HepG2 (cell line): ENCODE measurements around the gene TMCO6. TPM values are rescaled to one million over a fixed set of nuclear protein-coding genes. Genes with fewer than 3 reads are reported as not detected.

Experiments
- CC2D1A ChIP-seq: sonication (generic); formaldehyde crosslinking; IDR thresholded peaks from 2 replicates; pipeline ENCODE4 v1.8.1; 2023; ENCODE audit warnings: mild to moderate bottlenecking, missing genetic modification reagents
- ELF3 ChIP-seq: IDR thresholded peaks from 2 replicates; pipeline ENCODE4 v1.6.1; 2016; ENCODE audit warnings: missing genetic modification reagents, missing compliant biosample characterization
- KDM1A ChIP-seq: IDR thresholded peaks from 2 replicates; pipeline ENCODE4 v1.6.1; 2016; ENCODE audit warnings: missing compliant biosample characterization
- PHF8 ChIP-seq: sonication (generic); formaldehyde crosslinking; IDR thresholded peaks from 2 replicates; pipeline ENCODE4 v1.5.0; 2020; ENCODE audit warnings: missing genetic modification reagents
- RFX3 ChIP-seq: IDR thresholded peaks from 2 replicates; pipeline ENCODE4 v1.6.1; 2016; ENCODE audit warnings: missing biosample characterization, missing genetic modification reagents
- ZBTB7A ChIP-seq: sonication (generic); formaldehyde crosslinking; IDR thresholded peaks from 2 replicates; pipeline ENCODE4 v1.8.0; 2022; ENCODE audit warnings: mild to moderate bottlenecking, missing genetic modification reagents
- ZMYM4 ChIP-seq: sonication (generic); formaldehyde crosslinking; IDR thresholded peaks from 2 replicates; pipeline ENCODE4 v1.8.1; 2023; ENCODE audit warnings: mild to moderate bottlenecking, missing genetic modification reagents
- ZNF350 ChIP-seq: sonication (generic); formaldehyde crosslinking; IDR thresholded peaks from 2 replicates; pipeline ENCODE4 v1.4.0; 2020; ENCODE audit warnings: mild to moderate bottlenecking, low read depth, missing genetic modification reagents, borderline replicate concordance
- ZNF598 ChIP-seq: sonication (generic); formaldehyde crosslinking; IDR thresholded peaks from 2 replicates; pipeline ENCODE4 v1.5.1; 2020; ENCODE audit warnings: mild to moderate bottlenecking, missing genetic modification reagents, borderline replicate concordance
- ZNF616 ChIP-seq: sonication (generic); formaldehyde crosslinking; IDR thresholded peaks from 2 replicates; pipeline ENCODE4 v1.5.0; 2020; ENCODE audit warnings: low read depth, mild to moderate bottlenecking, missing genetic modification reagents
- polyA plus RNA-seq, 8 experiments: library from polyadenylated mRNA; depleted of rRNA in 3 of 8; stranded (reverse) in 7 of 8; unstranded in 1 of 8; fragments of >200 nt; fragmentation: Illumina TruSeq in 4 of 8; extraction: Trizol in 4 of 8; gene quantifications; 2 replicates each; pipeline versions ENCODE4 v1.2.1 to v1.2.3, GENCODE V29; 2011 to 2016; ENCODE audit warnings: low read depth in 4 of 8, missing spikeins in 1 of 8, mixed read lengths in 1 of 8; ENCODE audit not compliant: insufficient read depth in 1 of 8
- total RNA-seq, 5 experiments: library from RNA; depleted of rRNA; stranded (reverse); fragments of >200 nt; fragmentation: Illumina TruSeq; extraction: Trizol; gene quantifications; 2 replicates each; pipeline ENCODE4 v1.2.3, GENCODE V29; 2016; ENCODE audit warnings: low read depth in 1 of 5
- TF ChIP-seq, protein P1 (sequence below), 2 experiments: sonication (generic) in 1 of 2; formaldehyde crosslinking in 1 of 2; IDR thresholded peaks; 2 replicates each; pipeline versions ENCODE4 v1.4.0 to v1.6.1; 2016 to 2020; ENCODE audit warnings: borderline replicate concordance in 1 of 2, low read depth in 1 of 2, mild to moderate bottlenecking in 1 of 2, missing genetic modification reagents in 1 of 2
- TF ChIP-seq, protein P2 (sequence below): sonication (generic); formaldehyde crosslinking; IDR thresholded peaks from 2 replicates; pipeline ENCODE4 v1.4.0; 2020; ENCODE audit warnings: missing genetic modification reagents, borderline replicate concordance
- TF ChIP-seq, protein P3 (sequence below): sonication (generic); formaldehyde crosslinking; conservative IDR thresholded peaks from 2 replicates; pipeline ENCODE4 v1.4.0; 2020; ENCODE audit warnings: missing genetic modification reagents
- TF ChIP-seq, protein P4 (sequence below): sonication (generic); formaldehyde crosslinking; IDR thresholded peaks from 2 replicates; pipeline ENCODE4 v1.9.0; 2022; ENCODE audit warnings: low read depth, missing genetic modification reagents
- TF ChIP-seq, protein P5 (sequence below): sonication (generic); formaldehyde crosslinking; IDR thresholded peaks from 2 replicates; pipeline ENCODE4 v1.4.0; 2020; ENCODE audit warnings: low read depth, mild to moderate bottlenecking, missing genetic modification reagents

TMCO6 gene
- total and polyA plus RNA-seq, 2 of the 13 experiments (the other 11 are each of a cell fraction or from before 2014, with no cell fraction given): 16.6 to 28.2 TPM

DNA sequence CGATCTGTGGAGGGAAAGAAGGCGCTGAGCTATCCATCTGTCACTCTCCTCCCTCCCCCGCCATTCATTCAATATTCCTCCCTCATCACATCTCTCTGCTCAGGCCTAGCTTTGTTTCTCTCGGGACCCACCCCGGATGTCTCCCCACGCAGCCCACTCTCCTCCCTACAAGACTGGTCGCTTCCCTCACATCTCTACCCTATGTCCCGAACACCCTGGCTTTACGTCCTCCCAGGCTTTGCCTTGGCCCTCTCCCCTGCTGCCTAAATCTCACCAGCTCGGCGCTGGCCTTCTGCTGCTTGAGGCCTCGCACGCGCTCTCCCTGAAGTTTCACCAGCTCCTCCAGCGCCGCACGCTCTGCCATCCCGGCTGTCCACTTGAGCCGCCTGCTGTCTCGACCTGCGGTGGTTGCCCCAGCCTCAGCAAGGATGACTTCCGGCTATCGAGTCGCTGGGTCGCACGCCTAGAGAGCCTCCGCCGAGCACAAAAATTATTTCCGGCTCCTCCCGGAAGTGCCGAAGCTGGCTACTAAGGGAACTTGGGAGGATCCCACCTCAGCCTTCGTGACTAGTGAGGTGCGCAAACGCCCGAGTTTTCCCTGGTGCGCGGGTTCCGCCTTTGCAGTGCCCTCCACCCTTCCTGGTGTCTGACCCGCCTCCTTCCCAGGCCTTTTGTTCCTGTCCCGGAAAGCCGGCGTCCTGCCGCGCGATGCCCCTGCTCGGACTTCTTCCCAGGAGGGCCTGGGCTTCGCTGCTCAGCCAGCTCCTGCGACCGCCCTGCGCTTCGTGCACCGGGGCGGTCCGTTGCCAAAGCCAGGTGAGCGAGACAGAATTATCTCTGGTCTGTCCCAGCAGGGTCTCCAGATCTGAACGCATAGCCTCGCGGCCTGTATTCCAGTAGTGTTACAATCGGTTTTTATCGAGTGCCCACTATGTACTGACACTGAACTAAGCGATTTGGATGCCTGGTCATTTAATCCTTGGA lies 52.0 kb downstream of the TMCO6 start, which contains the start of the genes HARS1 and HARS2 (continued):
- TF ChIP-seq, protein P1, sequence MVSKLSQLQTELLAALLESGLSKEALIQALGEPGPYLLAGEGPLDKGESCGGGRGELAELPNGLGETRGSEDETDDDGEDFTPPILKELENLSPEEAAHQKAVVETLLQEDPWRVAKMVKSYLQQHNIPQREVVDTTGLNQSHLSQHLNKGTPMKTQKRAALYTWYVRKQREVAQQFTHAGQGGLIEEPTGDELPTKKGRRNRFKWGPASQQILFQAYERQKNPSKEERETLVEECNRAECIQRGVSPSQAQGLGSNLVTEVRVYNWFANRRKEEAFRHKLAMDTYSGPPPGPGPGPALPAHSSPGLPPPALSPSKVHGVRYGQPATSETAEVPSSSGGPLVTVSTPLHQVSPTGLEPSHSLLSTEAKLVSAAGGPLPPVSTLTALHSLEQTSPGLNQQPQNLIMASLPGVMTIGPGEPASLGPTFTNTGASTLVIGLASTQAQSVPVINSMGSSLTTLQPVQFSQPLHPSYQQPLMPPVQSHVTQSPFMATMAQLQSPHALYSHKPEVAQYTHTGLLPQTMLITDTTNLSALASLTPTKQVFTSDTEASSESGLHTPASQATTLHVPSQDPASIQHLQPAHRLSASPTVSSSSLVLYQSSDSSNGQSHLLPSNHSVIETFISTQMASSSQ (IDR thresholded peaks at IDR 0.05; ENCODE audit: low read depth): no peak
- TF ChIP-seq, protein P1 (CRISPR knock-in tag; IDR thresholded peaks at IDR 0.05; ENCODE audit: borderline replicate concordance): no peak; the same call in 1 of the 2 replicates
- TF ChIP-seq ELF3 (CRISPR knock-in tag): peak; percentile 96
- TF ChIP-seq, protein P2, sequence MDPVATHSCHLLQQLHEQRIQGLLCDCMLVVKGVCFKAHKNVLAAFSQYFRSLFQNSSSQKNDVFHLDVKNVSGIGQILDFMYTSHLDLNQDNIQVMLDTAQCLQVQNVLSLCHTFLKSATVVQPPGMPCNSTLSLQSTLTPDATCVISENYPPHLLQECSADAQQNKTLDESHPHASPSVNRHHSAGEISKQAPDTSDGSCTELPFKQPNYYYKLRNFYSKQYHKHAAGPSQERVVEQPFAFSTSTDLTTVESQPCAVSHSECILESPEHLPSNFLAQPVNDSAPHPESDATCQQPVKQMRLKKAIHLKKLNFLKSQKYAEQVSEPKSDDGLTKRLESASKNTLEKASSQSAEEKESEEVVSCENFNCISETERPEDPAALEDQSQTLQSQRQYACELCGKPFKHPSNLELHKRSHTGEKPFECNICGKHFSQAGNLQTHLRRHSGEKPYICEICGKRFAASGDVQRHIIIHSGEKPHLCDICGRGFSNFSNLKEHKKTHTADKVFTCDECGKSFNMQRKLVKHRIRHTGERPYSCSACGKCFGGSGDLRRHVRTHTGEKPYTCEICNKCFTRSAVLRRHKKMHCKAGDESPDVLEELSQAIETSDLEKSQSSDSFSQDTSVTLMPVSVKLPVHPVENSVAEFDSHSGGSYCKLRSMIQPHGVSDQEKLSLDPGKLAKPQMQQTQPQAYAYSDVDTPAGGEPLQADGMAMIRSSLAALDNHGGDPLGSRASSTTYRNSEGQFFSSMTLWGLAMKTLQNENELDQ (CRISPR knock-in tag): no peak
- TF ChIP-seq, protein P3, sequence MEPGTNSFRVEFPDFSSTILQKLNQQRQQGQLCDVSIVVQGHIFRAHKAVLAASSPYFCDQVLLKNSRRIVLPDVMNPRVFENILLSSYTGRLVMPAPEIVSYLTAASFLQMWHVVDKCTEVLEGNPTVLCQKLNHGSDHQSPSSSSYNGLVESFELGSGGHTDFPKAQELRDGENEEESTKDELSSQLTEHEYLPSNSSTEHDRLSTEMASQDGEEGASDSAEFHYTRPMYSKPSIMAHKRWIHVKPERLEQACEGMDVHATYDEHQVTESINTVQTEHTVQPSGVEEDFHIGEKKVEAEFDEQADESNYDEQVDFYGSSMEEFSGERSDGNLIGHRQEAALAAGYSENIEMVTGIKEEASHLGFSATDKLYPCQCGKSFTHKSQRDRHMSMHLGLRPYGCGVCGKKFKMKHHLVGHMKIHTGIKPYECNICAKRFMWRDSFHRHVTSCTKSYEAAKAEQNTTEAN (CRISPR knock-in tag): peak; percentile 56
- TF ChIP-seq ZBTB7A (CRISPR knock-in tag): no peak
- peak; percentile 83; the same call in 1 of the 2 replicates for TF ChIP-seq ZNF598
- TF ChIP-seq CC2D1A: 0 out of 2 replicates have a peak, but pooled peaks have one; percentile 17
- TF ChIP-seq PHF8 (CRISPR knock-in tag): peak; percentile 96
- TF ChIP-seq ZMYM4 (CRISPR knock-in tag): peak; percentile 83
- TF ChIP-seq, protein P4, sequence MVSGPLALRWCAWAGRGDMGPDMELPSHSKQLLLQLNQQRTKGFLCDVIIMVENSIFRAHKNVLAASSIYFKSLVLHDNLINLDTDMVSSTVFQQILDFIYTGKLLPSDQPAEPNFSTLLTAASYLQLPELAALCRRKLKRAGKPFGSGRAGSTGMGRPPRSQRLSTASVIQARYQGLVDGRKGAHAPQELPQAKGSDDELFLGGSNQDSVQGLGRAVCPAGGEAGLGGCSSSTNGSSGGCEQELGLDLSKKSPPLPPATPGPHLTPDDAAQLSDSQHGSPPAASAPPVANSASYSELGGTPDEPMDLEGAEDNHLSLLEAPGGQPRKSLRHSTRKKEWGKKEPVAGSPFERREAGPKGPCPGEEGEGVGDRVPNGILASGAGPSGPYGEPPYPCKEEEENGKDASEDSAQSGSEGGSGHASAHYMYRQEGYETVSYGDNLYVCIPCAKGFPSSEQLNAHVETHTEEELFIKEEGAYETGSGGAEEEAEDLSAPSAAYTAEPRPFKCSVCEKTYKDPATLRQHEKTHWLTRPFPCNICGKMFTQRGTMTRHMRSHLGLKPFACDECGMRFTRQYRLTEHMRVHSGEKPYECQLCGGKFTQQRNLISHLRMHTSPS (CRISPR knock-in tag): 0 out of 2 replicates have a peak, but pooled peaks have one; percentile 13
- TF ChIP-seq RFX3 (CRISPR knock-in tag): no peak
- peak; percentile 92 for TF ChIP-seq ZNF350
- TF ChIP-seq KDM1A (CRISPR knock-in tag): peak; percentile 43; the same call in 1 of the 2 replicates
- 0 out of 2 replicates have a peak, but pooled peaks have one; percentile 42 for TF ChIP-seq ZNF616 (CRISPR knock-in tag)
- TF ChIP-seq, protein P5, sequence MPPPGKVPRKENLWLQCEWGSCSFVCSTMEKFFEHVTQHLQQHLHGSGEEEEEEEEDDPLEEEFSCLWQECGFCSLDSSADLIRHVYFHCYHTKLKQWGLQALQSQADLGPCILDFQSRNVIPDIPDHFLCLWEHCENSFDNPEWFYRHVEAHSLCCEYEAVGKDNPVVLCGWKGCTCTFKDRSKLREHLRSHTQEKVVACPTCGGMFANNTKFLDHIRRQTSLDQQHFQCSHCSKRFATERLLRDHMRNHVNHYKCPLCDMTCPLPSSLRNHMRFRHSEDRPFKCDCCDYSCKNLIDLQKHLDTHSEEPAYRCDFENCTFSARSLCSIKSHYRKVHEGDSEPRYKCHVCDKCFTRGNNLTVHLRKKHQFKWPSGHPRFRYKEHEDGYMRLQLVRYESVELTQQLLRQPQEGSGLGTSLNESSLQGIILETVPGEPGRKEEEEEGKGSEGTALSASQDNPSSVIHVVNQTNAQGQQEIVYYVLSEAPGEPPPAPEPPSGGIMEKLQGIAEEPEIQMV (CRISPR knock-in tag): no peak
